ENCODE data around the gene PER2.
"Not testable (repeated sequence)": the region's sequence is repeated elsewhere in the genome, so short reads cannot be mapped to it uniquely, and the experiment has no call there.

Gene PER2

GRCh38 chr2:238286551-238286950 lies 1.9 kb downstream of the PER2 start:
- DNase-seq (ENCODE audit: low read depth in 2 of 2), result no peak

- no peak for DNase-seq (ENCODE audit: low read depth in 2 of 2)
These were observed 2.3 kb downstream of the PER2 start for GRCh38 chr2:238286095-238286494.

- DNase-seq (ENCODE audit: low read depth in 2 of 2), result no peak
These were observed 2.7 kb downstream of the PER2 start for GRCh38 chr2:238285653-238286082.

GRCh38 chr2:238284802-238285515 lies 3.5 kb downstream of the PER2 start:
- DNase-seq (ENCODE audit: low read depth in 2 of 2), result no peak

- DNase-seq (ENCODE audit: low read depth in 2 of 2), result no peak
These were observed 5.3 kb downstream of the PER2 start for GRCh38 chr2:238282861-238283738.

- no peak for DNase-seq (ENCODE audit: low read depth in 2 of 2)
These were observed 6.5 kb downstream of the PER2 start for GRCh38 chr2:238281826-238282480.

- DNase-seq (ENCODE audit: low read depth in 2 of 2), result no peak
These were observed 8.2 kb downstream of the PER2 start for GRCh38 chr2:238280083-238280825.

- no peak for DNase-seq (ENCODE audit: low read depth in 2 of 2)
These were observed 9.1 kb downstream of the PER2 start for GRCh38 chr2:238279324-238279682.

GRCh38 chr2:238278626-238279323 lies 9.6 kb downstream of the PER2 start:
- DNase-seq (ENCODE audit: low read depth in 2 of 2), result no peak

- DNase-seq (ENCODE audit: low read depth in 2 of 2), result no peak
These were observed 10.7 kb downstream of the PER2 start for GRCh38 chr2:238277695-238278094.

- DNase-seq (ENCODE audit: low read depth in 2 of 2), result no peak
These were observed 14.1 kb downstream of the PER2 start for GRCh38 chr2:238274152-238274865.

GRCh38 chr2:238273433-238273832 lies 15.0 kb downstream of the PER2 start:
- DNase-seq (ENCODE audit: low read depth in 2 of 2), result not testable (repeated sequence)

GRCh38 chr2:238272156-238272555 lies 16.3 kb downstream of the PER2 start:
- no peak for DNase-seq (ENCODE audit: low read depth in 2 of 2)

GRCh38 chr2:238271686-238272085 lies 16.7 kb downstream of the PER2 start:
- not testable (repeated sequence) for DNase-seq (ENCODE audit: low read depth in 2 of 2)

GRCh38 chr2:238271061-238271554 lies 17.3 kb downstream of the PER2 start:
- DNase-seq (ENCODE audit: low read depth in 2 of 2), result no peak

GRCh38 chr2:238270606-238271005 lies 17.8 kb downstream of the PER2 start:
- DNase-seq (ENCODE audit: low read depth in 2 of 2), result no peak

- no peak for DNase-seq (ENCODE audit: low read depth in 2 of 2)
These were observed 18.7 kb downstream of the PER2 start for GRCh38 chr2:238269741-238270140.

GRCh38 chr2:238267884-238268680 lies 20.3 kb downstream of the PER2 start:
- no peak for DNase-seq (ENCODE audit: low read depth in 2 of 2)

- DNase-seq (ENCODE audit: low read depth in 2 of 2), result no peak
These were observed 21.1 kb downstream of the PER2 start for GRCh38 chr2:238267341-238267710.

- no peak for DNase-seq (ENCODE audit: low read depth in 2 of 2)
These were observed 22.8 kb downstream of the PER2 start for GRCh38 chr2:238265605-238266004.

Measured in stimulated activated CD8-positive, alpha-beta memory T cell treated with anti-CD3 and anti-CD28 coated beads, Interleukin-15, amount 100 ng/mL, for 48 hours (primary cell).